ENCODE results near the gene VASH1.

VASH1 gene

GRCh38 chr14:76741074-76741473 is 20.2 kb upstream of the VASH1 start:
- Histone ChIP-seq H3K27ac (ENCODE audit: insufficient read depth, low read length, poor library complexity, severe bottlenecking) (no peak overlapping the region), H3K9me3 (ENCODE audit: control insufficient read depth, low read length) (no peaks in the 10 kb centered on the region), H3K36me3 (ENCODE audit: control insufficient read depth, insufficient read depth, low read length) (no peaks in the 10 kb centered on the region), H3K4me3 (ENCODE audit: insufficient read depth, low read depth, low read length, poor library complexity, severe bottlenecking) (no peak overlapping the region), H3K4me1 (ENCODE audit: control insufficient read depth, insufficient read depth, low read length, poor library complexity, severe bottlenecking) (no peaks in the 10 kb centered on the region), H3K27me3 (replicated peaks; ENCODE audit: control insufficient read depth, insufficient read depth, low read length, poor library complexity, severe bottlenecking) (no peaks in the 10 kb centered on the region)
- no peak for DNase-seq

GRCh38 chr14:76742185-76742584 is 19.1 kb upstream of the VASH1 start:
- Histone ChIP-seq H3K27me3 (replicated peaks; ENCODE audit: control insufficient read depth, insufficient read depth, low read length, poor library complexity, severe bottlenecking) (no peaks in the 10 kb centered on the region), H3K27ac (ENCODE audit: insufficient read depth, low read length, poor library complexity, severe bottlenecking) (no peak overlapping the region), H3K4me3 (ENCODE audit: insufficient read depth, low read depth, low read length, poor library complexity, severe bottlenecking) (no peak overlapping the region), H3K4me1 (ENCODE audit: control insufficient read depth, insufficient read depth, low read length, poor library complexity, severe bottlenecking) (no peaks in the 10 kb centered on the region), H3K36me3 (ENCODE audit: control insufficient read depth, insufficient read depth, low read length) (no peaks in the 10 kb centered on the region), H3K9me3 (ENCODE audit: control insufficient read depth, low read length) (no peaks in the 10 kb centered on the region)
- no peak for DNase-seq

DNA sequence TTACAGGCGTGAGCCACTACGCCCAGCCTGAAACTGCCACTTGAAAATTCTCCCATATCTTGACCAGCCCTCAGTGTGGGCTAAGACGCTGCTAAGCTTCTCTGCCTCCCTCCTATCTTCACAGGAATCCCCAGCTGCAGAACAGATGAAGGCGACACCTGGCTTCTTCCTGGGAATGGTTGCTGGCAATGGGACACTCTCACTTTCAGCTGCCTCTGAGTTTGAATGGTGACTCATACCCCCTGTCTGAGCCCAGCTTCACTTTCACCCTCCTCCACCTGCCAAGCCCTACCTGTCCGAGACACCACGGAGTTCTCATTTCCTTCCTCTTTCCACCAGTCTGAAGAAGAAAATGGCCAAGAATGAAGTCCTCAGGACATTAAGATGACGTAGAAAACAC is 18.3 kb upstream of the VASH1 start:
- H3K27ac ChIP-seq (ENCODE audit: insufficient read depth, low read length, poor library complexity, severe bottlenecking): no peak overlapping the region
- H3K9me3 ChIP-seq (ENCODE audit: control insufficient read depth, low read length): no peaks in the 10 kb centered on the region
- H3K27me3 ChIP-seq (replicated peaks; ENCODE audit: control insufficient read depth, insufficient read depth, low read length, poor library complexity, severe bottlenecking): no peaks in the 10 kb centered on the region
- H3K4me3 ChIP-seq (ENCODE audit: insufficient read depth, low read depth, low read length, poor library complexity, severe bottlenecking): no peak overlapping the region
- no peaks in the 10 kb centered on the region for H3K4me1 ChIP-seq (ENCODE audit: control insufficient read depth, insufficient read depth, low read length, poor library complexity, severe bottlenecking)
- no peak for DNase-seq
- H3K36me3 ChIP-seq (ENCODE audit: control insufficient read depth, insufficient read depth, low read length): no peaks in the 10 kb centered on the region

GRCh38 chr14:76752744-76753143 is 8.5 kb upstream of the VASH1 start:
- Histone ChIP-seq H3K4me3 (ENCODE audit: insufficient read depth, low read depth, low read length, poor library complexity, severe bottlenecking) (no peak overlapping the region), H3K4me1 (ENCODE audit: control insufficient read depth, insufficient read depth, low read length, poor library complexity, severe bottlenecking) (no peaks in the 10 kb centered on the region), H3K27me3 (replicated peaks; ENCODE audit: control insufficient read depth, insufficient read depth, low read length, poor library complexity, severe bottlenecking) (no peaks in the 10 kb centered on the region), H3K27ac (ENCODE audit: insufficient read depth, low read length, poor library complexity, severe bottlenecking) (no peak overlapping the region), H3K9me3 (ENCODE audit: control insufficient read depth, low read length) (no peaks in the 10 kb centered on the region), H3K36me3 (ENCODE audit: control insufficient read depth, insufficient read depth, low read length) (no peaks in the 10 kb centered on the region)
- no peak for DNase-seq

DNA sequence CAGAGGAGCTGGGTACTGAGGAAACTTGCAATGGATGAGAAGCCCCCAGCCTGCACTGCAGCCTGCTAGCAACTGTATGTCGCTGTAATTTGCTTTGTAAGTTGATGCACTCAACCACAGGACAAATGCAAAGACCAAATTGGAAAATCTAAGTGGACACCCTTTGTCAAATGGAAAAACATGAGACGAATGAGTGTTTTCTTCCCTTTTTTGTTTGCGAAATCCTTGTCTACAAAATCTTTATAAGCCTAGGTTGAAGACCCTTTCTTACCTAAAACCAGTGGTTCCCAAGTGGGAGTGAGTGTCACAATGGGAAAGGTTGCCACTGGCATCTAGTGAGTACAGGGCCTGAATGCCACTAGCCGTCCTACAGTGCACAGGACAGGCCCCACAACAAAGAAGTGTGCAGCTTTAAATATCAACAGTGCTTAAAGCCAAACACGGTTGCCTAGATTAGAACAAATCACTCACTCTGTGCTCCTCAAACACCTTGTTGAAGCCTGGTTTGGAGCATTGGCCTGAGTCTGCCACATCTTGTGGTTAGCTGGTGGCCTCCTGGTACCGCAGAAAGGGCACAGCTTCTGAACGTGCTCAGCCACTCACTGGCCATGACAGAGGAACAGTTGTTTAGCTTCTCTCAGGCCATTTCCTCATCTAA is 7.6 kb upstream of the VASH1 start:
- no peak for DNase-seq
- H3K36me3 ChIP-seq (ENCODE audit: control insufficient read depth, insufficient read depth, low read length): no peaks in the 10 kb centered on the region
- no peak overlapping the region for H3K27ac ChIP-seq (ENCODE audit: insufficient read depth, low read length, poor library complexity, severe bottlenecking)
- H3K27me3 ChIP-seq (replicated peaks; ENCODE audit: control insufficient read depth, insufficient read depth, low read length, poor library complexity, severe bottlenecking): no peaks in the 10 kb centered on the region
- H3K4me3 ChIP-seq (ENCODE audit: insufficient read depth, low read depth, low read length, poor library complexity, severe bottlenecking): no peak overlapping the region
- H3K4me1 ChIP-seq (ENCODE audit: control insufficient read depth, insufficient read depth, low read length, poor library complexity, severe bottlenecking): no peaks in the 10 kb centered on the region
- no peaks in the 10 kb centered on the region for H3K9me3 ChIP-seq (ENCODE audit: control insufficient read depth, low read length)

DNA sequence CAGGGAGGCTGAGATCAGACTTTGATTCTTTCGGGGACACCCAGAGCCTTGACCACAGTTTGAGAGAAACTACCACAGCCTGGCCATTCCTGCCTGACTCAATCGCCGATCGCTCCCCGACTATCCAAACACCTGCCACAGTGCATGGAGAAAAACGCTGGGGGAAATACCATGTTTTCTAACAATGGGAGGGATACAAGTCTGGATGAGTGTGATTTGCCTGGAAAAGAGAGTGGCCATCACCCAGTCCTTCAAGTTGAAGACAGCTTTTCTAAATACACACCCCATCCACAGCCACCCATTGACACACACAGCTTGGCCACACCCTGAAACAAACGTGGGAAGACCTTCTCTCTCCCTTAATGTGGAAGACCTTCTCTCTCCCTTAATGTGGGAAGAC is 6.7 kb upstream of the VASH1 start:
- no peaks in the 10 kb centered on the region for H3K36me3 ChIP-seq (ENCODE audit: control insufficient read depth, insufficient read depth, low read length)
- H3K27me3 ChIP-seq (replicated peaks; ENCODE audit: control insufficient read depth, insufficient read depth, low read length, poor library complexity, severe bottlenecking): no peaks in the 10 kb centered on the region
- no peak for DNase-seq

GRCh38 chr14:76755610-76756370 is 5.5 kb upstream of the VASH1 start:
- H3K27me3 ChIP-seq (replicated peaks; ENCODE audit: control insufficient read depth, insufficient read depth, low read length, poor library complexity, severe bottlenecking): no peaks in the 10 kb centered on the region
- H3K9me3 ChIP-seq (ENCODE audit: control insufficient read depth, low read length): no peaks in the 10 kb centered on the region
- no peak overlapping the region for H3K27ac ChIP-seq (ENCODE audit: insufficient read depth, low read length, poor library complexity, severe bottlenecking)
- no peak overlapping the region for H3K4me3 ChIP-seq (ENCODE audit: insufficient read depth, low read depth, low read length, poor library complexity, severe bottlenecking)
- H3K4me1 ChIP-seq (ENCODE audit: control insufficient read depth, insufficient read depth, low read length, poor library complexity, severe bottlenecking): peaks cover under 1% of the 10 kb centered on the region
- no peak for DNase-seq
- H3K36me3 ChIP-seq (ENCODE audit: control insufficient read depth, insufficient read depth, low read length): no peaks in the 10 kb centered on the region

More for the DNA sequence above, 6.7 kb upstream of the VASH1 start:
- no peak overlapping the region for H3K27ac ChIP-seq (ENCODE audit: insufficient read depth, low read length, poor library complexity, severe bottlenecking)
- H3K4me3 ChIP-seq (ENCODE audit: insufficient read depth, low read depth, low read length, poor library complexity, severe bottlenecking): no peak overlapping the region
- no peaks in the 10 kb centered on the region for H3K9me3 ChIP-seq (ENCODE audit: control insufficient read depth, low read length)
- no peaks in the 10 kb centered on the region for H3K4me1 ChIP-seq (ENCODE audit: control insufficient read depth, insufficient read depth, low read length, poor library complexity, severe bottlenecking)

GRCh38 chr14:76756371-76756750 is 4.9 kb upstream of the VASH1 start:
- Histone ChIP-seq H3K27ac (ENCODE audit: insufficient read depth, low read length, poor library complexity, severe bottlenecking) (no peak overlapping the region), H3K4me1 (ENCODE audit: control insufficient read depth, insufficient read depth, low read length, poor library complexity, severe bottlenecking) (peaks cover 5% of the 10 kb centered on the region), H3K9me3 (ENCODE audit: control insufficient read depth, low read length) (no peaks in the 10 kb centered on the region), H3K4me3 (ENCODE audit: insufficient read depth, low read depth, low read length, poor library complexity, severe bottlenecking) (no peak overlapping the region), H3K36me3 (ENCODE audit: control insufficient read depth, insufficient read depth, low read length) (no peaks in the 10 kb centered on the region), H3K27me3 (replicated peaks; ENCODE audit: control insufficient read depth, insufficient read depth, low read length, poor library complexity, severe bottlenecking) (no peaks in the 10 kb centered on the region)
- no peak for DNase-seq

DNA sequence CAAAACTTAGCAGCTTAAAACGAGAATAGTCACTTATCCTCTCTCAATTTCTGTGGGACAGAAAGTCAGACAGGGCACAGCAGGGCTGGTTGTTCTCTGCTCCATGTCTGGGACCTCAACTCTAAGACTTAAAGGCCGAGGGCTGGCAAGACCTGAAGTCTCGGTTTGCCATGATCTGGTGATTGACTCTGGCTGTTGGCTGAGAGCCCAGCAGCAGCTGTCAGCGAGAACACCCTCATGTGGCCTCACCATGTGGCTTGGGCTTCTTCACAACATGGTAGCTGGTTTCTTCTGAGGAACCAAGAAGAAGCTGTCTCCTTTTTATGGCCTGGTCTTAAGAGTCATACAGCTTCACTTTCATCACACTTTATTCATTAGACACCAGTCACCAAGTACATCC is 1.7 kb upstream of the VASH1 start:
- Histone ChIP-seq H3K27me3 (replicated peaks; ENCODE audit: control insufficient read depth, insufficient read depth, low read length, poor library complexity, severe bottlenecking) (no peaks in the 10 kb centered on the region), H3K27ac (ENCODE audit: insufficient read depth, low read length, poor library complexity, severe bottlenecking) (no peak overlapping the region)

GRCh38 chr14:76760331-76761135 is 735 bp upstream of the VASH1 start:
- peak overlapping the region; percentile 73 for H3K4me3 ChIP-seq (ENCODE audit: insufficient read depth, low read depth, low read length, poor library complexity, severe bottlenecking)
- H3K4me1 ChIP-seq (ENCODE audit: control insufficient read depth, insufficient read depth, low read length, poor library complexity, severe bottlenecking): peaks cover 11% of the 10 kb centered on the region
- no peaks in the 10 kb centered on the region for H3K27me3 ChIP-seq (replicated peaks; ENCODE audit: control insufficient read depth, insufficient read depth, low read length, poor library complexity, severe bottlenecking)
- DNase-seq: no peak
- H3K9me3 ChIP-seq (ENCODE audit: control insufficient read depth, low read length): no peaks in the 10 kb centered on the region
- no peaks in the 10 kb centered on the region for H3K36me3 ChIP-seq (ENCODE audit: control insufficient read depth, insufficient read depth, low read length)
- peak overlapping the region; percentile 48 for H3K27ac ChIP-seq (ENCODE audit: insufficient read depth, low read length, poor library complexity, severe bottlenecking)

More for the DNA sequence above, 1.7 kb upstream of the VASH1 start:
- no peaks in the 10 kb centered on the region for H3K36me3 ChIP-seq (ENCODE audit: control insufficient read depth, insufficient read depth, low read length)
- H3K4me3 ChIP-seq (ENCODE audit: insufficient read depth, low read depth, low read length, poor library complexity, severe bottlenecking): no peak overlapping the region
- H3K9me3 ChIP-seq (ENCODE audit: control insufficient read depth, low read length): no peaks in the 10 kb centered on the region
- H3K4me1 ChIP-seq (ENCODE audit: control insufficient read depth, insufficient read depth, low read length, poor library complexity, severe bottlenecking): peaks cover 11% of the 10 kb centered on the region
- DNase-seq: no peak

All from effector memory CD4-positive, alpha-beta T cell (primary cell).